Measurements from ENCODE around the gene CERS6.

The CERS6 gene

DNA sequence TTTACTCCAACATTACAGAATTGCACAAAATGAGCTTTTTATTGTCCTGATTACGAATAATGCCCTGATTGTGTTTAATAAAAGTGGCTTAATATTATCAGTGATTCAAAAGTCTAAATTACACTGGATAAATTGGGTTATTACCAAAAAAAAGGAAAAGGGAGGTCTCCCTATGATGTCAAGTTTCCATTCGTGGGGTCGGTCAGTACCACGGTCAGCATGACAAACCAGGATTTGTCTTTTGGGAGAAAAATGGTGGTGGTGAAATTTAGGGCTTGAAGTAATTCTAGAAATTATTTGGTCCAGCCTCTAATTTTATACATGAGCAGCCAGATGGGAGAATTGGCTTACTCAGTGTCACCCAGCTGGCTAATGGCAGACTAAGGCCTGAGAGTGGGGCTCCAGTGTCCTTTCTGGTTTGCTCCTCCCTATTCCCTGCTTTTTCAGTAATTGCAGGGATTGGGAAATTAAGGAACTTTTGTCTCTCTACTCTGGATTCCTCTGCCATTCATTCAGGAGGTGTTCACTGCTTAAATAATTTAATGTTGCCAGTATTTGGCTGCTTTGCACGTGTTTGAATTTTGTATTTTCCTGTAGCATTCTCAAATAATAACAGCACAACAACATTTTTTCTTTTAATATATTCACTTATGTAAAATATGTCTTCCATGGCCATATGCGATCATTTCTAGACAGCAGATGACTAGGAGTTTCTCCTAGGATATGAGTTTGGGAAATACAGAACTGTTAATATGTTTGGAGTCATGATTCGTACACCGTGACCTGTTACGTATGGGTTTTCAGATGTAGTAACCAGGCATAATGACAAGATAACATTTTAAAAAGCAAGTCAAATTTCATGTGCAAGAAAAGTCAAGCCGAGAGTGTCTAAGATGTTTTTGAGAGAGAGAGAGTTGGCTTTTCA is 217.5 kb downstream of the CERS6 start:
- no peak for DNase-seq (ENCODE audit: low spot score)

DNA sequence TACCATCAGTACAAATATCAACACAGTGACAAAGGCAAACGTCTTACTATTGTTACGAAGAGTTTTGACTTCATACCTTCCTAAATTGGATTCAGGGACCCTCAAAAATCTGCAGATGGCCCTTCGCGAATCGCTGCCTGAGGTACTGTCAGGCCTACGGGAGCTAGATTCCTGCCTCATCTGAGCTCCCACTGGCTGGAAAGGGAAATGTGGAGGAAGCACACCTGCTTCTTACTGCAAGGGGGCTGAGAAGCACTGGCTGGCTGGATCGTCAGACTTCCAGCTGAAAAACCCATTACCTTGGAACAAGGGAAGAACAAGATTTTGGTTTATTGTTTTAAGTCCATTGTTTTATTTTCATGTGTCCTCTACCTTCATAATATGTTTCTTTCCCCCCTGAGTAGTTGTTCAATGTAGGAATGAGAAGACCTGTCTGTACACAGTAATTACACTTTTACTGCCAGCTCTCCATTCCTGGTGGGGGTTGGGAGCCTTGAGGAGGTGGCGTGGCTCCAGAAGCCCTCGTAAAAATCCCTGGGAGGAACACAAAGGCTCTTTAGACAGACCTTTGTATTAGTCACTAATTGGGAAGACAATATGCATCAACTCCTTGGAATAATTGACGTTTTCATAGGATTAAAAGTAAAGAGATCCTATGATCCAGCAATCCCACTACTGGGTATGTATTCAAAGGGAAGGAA is 222.2 kb downstream of the CERS6 start:
- DNase-seq (ENCODE audit: low spot score): no peak

DNA sequence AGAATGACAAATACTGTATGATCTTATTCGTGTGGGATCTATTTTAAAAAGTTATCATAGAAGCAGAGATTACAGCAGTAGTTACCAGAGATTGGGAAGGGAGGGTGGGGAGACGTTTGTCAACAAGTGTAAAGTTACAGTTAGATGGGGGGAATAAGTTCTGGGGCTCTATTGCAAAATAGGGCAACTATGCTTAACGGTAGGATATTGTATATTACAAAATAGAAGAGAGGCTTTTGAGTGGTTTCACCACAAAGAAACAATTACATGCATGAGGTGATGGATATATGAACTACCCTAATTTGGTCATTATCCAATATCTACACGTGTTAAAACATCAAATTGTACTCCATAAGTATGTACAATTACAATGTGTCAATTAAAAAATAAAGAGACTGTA is 223.0 kb downstream of the CERS6 start:
- DNase-seq (ENCODE audit: low spot score): no peak

GRCh38 chr2:168679741-168680310 is 223.8 kb downstream of the CERS6 start:
- DNase-seq (ENCODE audit: low spot score): no peak

DNA sequence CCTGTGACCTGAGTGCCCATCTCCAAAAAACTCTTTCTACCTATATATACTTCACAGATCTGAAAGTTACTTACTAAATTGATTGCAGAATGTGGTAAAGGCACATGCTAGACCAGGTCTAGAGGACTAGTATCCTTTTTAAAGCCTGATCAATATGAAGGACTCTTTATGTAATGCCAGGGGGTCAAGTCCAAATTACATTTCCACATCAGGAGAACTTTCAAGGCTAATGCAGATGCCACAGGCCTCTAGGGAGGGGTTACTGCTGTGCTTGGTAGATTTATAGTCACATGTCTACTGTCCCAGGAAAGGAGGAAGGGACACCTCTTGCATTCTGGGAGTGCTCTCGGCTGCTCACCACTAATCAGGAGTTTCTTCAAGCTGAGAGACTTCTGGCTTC is 227.9 kb downstream of the CERS6 start:
- no peak for DNase-seq (ENCODE audit: low spot score)

- DNase-seq (ENCODE audit: low spot score): no peak
These were observed 229.0 kb downstream of the CERS6 start for GRCh38 chr2:168684921-168685599.

GRCh38 chr2:168685600-168686451 is 229.8 kb downstream of the CERS6 start:
- DNase-seq (ENCODE audit: low spot score): no peak

DNA sequence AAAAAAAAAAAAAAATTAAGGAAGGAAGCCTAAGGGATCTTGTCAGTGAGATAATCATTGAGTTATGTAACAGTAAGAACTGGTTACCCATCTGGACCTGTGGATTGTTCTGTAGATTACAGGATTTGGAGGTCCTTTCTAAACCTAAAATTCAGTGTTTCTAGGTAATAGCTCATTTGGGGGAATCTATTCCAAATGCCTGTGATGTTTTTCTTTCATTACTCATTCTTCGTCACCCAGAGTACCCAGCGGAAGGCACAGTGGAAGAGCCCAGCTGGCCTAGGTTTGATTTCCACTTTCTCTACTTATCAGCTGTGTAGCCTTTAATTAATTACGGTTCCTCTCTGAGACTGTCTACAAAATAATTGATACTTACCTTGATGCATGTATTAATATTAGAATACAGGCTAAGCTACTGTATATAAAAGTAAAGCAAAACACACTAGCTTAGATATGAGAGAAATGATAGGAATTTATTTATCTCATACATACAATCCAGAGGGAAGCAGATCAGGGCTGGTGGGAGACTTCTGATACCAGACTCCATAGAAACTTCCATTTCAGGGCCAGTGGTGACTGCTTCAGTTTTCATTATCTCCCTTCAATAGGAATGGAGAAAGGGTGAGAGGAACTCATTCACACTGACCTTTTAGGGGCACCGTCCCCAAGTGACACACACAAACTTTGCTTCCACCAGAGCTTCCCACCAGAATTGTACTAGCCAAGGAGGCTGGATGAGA is 230.6 kb downstream of the CERS6 start:
- DNase-seq (ENCODE audit: low spot score): no peak

GRCh38 chr2:168687314-168687713 is 231.2 kb downstream of the CERS6 start:
- DNase-seq (ENCODE audit: low spot score): no peak

- no peak for DNase-seq (ENCODE audit: low spot score)
These were observed 234.4 kb downstream of the CERS6 start for GRCh38 chr2:168690381-168690885.

- DNase-seq (ENCODE audit: low spot score): no peak
These were observed 235.1 kb downstream of the CERS6 start for GRCh38 chr2:168691221-168691620.

- no peak for DNase-seq (ENCODE audit: low spot score)
These were observed 236.2 kb downstream of the CERS6 start for GRCh38 chr2:168692132-168692744.

DNA sequence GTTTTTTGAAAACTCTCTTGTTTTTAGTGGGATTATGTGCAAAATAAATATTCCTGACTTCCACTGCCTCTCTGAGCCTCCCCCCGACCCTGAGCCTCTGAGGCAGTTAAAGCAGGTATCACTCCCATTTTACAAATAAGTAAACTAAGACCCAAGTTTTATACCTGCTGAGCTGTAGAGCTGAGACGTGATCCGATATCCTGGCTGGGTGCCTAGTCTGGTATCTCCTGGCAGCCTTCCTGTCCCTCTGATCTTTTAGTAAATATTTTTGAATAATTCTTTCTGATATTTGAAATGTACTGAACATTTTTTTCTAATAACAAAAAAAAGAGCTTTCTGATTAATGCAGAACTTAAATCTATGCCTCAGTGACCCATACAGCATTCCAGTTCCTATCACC is 238.1 kb downstream of the CERS6 start:
- DNase-seq (ENCODE audit: low spot score): no peak

GRCh38 chr2:168694866-168695265 is 238.8 kb downstream of the CERS6 start:
- no peak for DNase-seq (ENCODE audit: low spot score)

GRCh38 chr2:168697668-168698121 is 241.6 kb downstream of the CERS6 start:
- DNase-seq (ENCODE audit: low spot score): no peak

DNA sequence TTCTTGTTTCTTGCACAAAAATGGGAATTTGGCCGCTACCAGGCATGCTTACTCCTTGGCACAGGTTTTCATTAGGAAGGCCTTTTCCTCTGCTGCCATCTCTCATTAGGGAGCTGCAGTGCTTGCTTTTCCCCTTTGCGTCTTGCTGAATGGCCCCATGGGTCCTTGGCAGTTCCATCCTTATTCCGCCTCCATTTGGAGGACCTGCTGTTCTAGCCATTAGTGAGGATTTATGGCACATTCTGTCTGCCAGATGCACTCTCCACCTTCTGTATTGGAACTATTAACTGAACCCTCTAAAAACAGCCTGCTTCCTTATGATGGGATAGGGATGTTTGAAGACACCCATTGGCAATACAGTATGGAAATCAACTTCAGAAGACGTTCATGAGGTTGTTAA is 242.9 kb downstream of the CERS6 start:
- no peak for DNase-seq (ENCODE audit: low spot score)

DNA sequence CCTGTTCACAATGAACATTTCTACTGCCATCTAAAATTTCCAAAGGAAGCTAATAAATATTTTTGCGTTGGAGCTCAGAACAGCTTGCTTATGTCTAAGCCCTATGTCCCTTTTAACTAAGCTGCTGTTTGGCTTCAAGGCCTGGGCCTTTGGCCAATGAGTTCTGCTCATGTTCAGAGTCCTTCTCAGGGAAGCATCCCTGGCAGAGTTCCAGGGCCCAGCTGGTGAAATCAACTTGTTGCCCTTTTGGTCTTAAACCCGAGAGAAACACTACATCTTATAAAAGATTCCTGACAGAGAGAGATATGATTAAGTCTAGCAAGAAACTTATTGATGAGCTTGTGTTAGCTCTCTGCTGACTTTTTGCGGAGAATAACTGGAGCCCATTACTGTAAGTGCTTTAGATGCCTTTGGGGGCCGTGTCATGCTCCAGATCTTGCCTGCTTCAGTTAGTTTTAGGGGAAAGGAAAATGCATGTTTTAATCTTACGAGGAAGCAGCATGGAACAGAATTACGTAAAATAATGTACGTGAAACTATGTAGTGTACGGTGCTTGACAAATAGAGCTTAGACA is 243.9 kb downstream of the CERS6 start:
- DNase-seq (ENCODE audit: low spot score): no peak

GRCh38 chr2:168700615-168701245 is 244.7 kb downstream of the CERS6 start:
- DNase-seq (ENCODE audit: low spot score): no peak

DNA sequence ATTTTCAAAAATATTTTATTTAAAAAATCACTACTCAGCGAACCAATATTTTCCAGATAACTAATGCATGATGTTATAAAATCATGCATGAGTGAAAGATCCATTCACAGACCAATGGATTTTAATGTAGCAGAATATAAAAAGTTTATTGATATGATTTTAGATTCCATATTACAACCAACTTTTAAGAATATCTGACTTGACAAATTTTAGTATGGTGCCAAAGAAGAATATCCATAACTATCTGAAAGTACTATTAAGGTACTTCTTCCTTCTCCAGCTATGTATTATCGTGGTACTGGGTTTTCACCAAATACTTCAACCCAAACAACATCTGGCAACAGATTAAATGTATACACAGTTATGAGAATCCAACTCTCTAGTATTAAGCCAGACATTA is 246.5 kb downstream of the CERS6 start:
- DNase-seq (ENCODE audit: low spot score): no peak

Measured in hematopoietic multipotent progenitor cell treated with erythropoietin and hydrocortisone succinate and interleukin-3 and kit ligand, for 15 days (in vitro differentiated cells).